Cardiac fibroblast (primary cell): ENCODE measurements around the gene TBXAS1.

Source experiments
- DNase-seq, 2 donors: peaks; one replicate each; pipeline versions ENCODE4 v3.0.0 to v3.0.0-alpha.2; 2010; ENCODE audit warnings: low read depth in 2 of 2
- H3K4me3 ChIP-seq, 2 donors: replicated peaks in 1 of 2; 1 replicate in 1 of 2; 2 replicates in 1 of 2; pipeline ENCODE4 v1.5.1; 2011; ENCODE audit warnings: low read depth in 2 of 2, low read length in 2 of 2, mild to moderate bottlenecking in 2 of 2, moderate library complexity in 1 of 2
- TF ChIP-seq, protein P1 (sequence below): IDR thresholded peaks from one replicate; pipeline ENCODE4 v1.5.1; 2011; ENCODE audit warnings: low read depth, mild to moderate bottlenecking, low read length, inconsistent platforms

The TBXAS1 gene

DNA sequence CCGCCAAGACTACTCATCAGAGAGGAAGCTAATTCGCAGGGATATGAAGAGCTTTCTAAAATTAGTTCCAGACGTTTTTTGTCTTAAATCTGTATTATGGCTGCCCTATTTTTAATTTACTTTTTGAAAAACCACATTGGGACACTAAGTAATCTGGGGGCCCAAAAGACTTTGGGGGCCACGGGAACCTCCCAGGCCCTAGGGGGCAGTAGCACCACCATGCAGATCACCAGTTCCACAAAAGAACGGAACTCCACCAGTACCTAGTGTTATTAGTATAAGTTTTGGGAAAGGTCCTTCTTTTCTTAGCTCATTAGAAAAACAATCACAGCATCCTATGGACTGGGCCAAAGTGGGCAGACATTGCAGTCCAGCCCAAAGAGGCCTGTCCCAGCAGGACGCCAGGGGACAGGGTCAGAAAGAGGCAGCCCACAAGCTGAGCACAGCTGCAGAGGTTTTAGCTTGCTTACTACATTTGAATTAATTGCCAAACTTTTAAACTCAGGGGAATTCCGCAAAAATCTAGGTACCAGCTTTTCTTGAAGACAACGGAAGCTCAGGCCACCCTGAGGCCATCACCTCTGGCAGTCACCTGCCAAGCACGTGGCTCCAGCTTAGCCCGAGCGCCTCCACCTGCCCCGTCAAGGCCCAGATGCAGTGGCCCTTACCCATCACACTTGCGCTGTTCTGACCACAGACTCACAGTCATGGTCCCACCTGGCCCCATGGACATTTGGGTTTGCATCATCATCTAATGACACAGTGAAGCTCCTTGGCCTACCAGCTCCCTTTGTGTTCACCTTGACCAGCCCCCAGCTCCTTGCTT lies 158.8 kb downstream of the TBXAS1 start:
- no peak for DNase-seq
- TF ChIP-seq, protein P1, sequence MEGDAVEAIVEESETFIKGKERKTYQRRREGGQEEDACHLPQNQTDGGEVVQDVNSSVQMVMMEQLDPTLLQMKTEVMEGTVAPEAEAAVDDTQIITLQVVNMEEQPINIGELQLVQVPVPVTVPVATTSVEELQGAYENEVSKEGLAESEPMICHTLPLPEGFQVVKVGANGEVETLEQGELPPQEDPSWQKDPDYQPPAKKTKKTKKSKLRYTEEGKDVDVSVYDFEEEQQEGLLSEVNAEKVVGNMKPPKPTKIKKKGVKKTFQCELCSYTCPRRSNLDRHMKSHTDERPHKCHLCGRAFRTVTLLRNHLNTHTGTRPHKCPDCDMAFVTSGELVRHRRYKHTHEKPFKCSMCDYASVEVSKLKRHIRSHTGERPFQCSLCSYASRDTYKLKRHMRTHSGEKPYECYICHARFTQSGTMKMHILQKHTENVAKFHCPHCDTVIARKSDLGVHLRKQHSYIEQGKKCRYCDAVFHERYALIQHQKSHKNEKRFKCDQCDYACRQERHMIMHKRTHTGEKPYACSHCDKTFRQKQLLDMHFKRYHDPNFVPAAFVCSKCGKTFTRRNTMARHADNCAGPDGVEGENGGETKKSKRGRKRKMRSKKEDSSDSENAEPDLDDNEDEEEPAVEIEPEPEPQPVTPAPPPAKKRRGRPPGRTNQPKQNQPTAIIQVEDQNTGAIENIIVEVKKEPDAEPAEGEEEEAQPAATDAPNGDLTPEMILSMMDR: no peak
- no peak overlapping the region for H3K4me3 ChIP-seq

DNA sequence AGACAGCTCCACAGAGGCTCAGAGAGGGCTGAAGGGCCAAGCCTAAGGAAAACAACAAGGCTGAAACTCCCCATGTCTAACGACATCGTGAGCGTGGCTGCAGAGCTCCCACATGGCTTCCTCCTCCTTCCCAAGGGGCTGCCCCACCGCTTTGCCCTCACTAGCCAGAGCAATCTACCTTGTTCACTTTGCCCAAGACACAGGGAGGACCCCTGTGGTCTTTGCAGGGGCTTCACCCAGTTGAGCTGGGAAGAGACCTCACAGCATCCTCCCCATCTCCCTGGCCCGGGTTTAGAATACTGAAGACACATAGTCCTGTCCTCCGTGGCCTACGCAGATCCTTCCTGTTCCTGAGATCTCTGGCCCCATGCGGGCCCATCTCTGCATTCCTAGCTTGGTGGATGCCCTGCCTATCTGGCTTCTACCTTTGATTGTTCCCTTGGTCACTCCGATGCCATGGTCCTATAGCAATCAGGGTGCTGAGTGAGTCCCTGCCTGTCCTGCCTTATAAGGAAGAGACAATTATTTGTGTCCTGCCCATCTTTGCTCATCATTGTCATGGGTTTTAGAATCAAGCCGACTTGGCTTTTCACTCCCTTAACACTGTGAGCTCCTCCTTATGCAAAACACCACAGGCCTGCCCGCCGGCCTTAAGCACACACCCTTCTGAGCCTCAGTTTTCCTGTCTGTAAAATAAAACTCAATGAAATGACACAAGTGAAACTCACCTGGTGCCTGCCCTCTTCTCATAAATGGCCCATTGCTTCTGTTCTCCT lies 160.5 kb downstream of the TBXAS1 start:
- TF ChIP-seq, protein P1: no peak
- DNase-seq: no peak
- no peak overlapping the region for H3K4me3 ChIP-seq

DNA sequence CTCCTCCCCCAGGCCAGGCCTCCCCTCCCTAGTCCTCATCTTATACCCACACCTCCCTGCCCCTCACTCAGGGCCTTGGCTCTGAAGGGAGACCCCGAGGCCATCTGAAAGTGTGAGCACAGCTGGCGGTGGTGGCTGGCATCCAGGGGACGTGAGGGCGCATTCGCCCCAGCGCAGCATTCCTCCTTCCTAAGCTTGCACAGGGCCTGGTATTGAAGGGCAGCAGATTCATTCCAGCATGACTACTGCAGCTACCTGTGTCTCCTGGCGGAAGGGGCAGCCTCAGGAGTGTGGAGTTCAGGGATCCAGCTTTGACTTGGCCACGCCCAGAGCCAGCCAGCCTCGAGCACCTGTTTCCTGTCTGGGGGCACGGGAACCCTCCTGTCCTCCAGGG lies 161.1 kb downstream of the TBXAS1 start:
- TF ChIP-seq, protein P1: no peak
- DNase-seq: no peak
- no peak overlapping the region for H3K4me3 ChIP-seq

DNA sequence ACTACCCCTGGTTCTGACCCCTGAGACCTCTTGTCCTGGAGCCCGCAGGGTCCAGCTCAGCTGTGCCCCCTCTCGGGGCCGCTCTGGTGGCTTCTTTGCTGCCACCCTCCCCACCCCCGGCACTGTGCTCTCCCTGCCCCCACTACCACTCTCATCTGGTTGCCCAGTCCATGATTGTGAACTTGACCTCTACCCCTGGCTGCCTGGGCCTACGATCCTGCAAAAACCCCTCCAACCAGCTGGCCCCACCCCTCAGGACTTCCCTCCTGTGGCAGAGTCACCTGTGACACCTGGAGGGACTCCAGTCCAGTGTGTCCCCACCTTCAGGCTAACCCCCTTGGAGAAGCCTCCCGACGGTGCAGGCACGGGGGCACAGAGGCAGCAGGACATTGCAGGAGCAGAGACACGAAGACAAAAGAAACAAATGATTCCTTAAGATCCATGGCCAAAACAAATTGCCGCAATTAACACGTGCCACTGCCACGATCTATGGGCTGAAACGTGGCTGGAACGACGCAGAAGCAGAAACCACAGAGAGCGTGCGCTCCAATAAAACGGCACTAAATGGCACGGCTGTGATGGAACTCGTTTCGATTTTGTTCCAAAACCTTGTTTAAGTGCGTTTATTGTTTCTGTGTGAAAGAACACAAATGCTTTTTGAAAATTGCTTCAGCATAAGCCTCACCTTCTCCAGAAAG lies 161.7 kb downstream of the TBXAS1 start:
- TF ChIP-seq, protein P1: no peak
- H3K4me3 ChIP-seq: no peak overlapping the region

DNA sequence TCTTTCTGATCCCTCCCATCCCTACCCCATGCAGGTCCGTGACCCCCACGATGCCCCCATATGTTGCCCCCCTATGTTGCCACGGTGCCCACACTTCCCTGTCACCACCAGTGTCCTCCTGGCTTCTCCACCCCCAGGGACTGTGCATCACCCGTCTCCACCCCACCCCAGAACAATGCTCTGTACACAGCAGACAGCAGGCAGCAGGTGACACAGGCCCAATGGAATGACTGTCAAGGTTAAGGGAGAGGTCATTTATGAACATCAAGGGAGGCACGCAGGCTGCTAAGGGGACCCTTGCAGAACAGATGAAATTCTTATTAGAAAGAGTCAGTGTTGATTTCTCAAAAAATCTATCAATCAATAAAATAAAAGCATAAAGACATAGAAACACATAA lies 162.2 kb downstream of the TBXAS1 start:
- TF ChIP-seq, protein P1: no peak
- DNase-seq: peak in 1 of 2 donors; percentile 12
- H3K4me3 ChIP-seq: no peak overlapping the region

More for the DNA sequence above, 161.7 kb downstream of the TBXAS1 start:
- DNase-seq: no peak

DNA sequence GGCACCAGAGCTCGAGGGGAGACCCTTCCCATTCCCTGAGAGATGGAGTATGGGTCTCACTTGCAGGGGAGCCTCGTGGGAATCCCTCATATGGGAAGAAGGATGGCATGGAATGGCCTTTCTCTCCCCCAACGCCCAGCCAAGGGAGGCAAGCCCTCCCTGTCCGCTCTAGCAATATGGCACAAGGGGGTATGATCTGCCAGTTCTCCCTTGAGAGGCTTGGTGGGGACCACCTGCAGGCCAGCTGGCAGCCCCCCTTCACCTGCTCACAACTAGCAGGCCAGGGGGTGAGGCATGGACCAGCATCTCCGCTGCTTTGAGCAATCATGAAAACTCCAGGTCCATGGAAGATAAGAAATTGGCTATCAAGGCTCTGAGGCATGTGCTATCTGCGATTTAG lies 162.8 kb downstream of the TBXAS1 start:
- TF ChIP-seq, protein P1: no peak
- H3K4me3 ChIP-seq: no peak overlapping the region
- DNase-seq: no peak
